A549 (cell line): ENCODE measurements around the gene GPR32. TPM values are rescaled to one million over a fixed set of nuclear protein-coding genes. Genes with fewer than 3 reads are reported as not detected.

Experiments used
- ATAC-seq, 2 experiments: fragments of 200-7000 bp in 1 of 2; fragments of >200 bp in 1 of 2; cut with Nextera tagmentation in 1 of 2; cut with Tn5 transposase in 1 of 2; 3 replicates each; pipeline versions ENCODE4 v1.8.0 to v1.9.1; 2018 to 2020; ENCODE audit warnings: mild to moderate bottlenecking in 1 of 2, moderate library complexity in 1 of 2
- CTCF ChIA-PET: fragments of 300-600 bp; sonication (Branson Sonifier 250); formaldehyde crosslinking; extraction: SDS; loops from one replicate; lab custom pipeline; 2021; ENCODE audit warnings: antibody characterized with exemption, inconsistent platforms; lab: Yijun Ruan, JAX
- POLR2A ChIA-PET: fragments of 350-600 bp; formaldehyde crosslinking; extraction: SDS; loops from one replicate; lab custom pipeline; 2021; ENCODE audit warnings: antibody characterized with exemption, inconsistent platforms; lab: Yijun Ruan, JAX
- DNase-seq, 2 experiments: peaks; one replicate each; pipeline versions ENCODE4 v3.0.0 to v3.0.0-alpha.2; 2011 to 2016; ENCODE audit warnings: low read depth in 1 of 2, low spot score in 1 of 2
- FAIRE-seq: peaks from 2 replicates; lab custom pipeline; 2011; peaks lifted over from hg19 to GRCh38; lab: Jason Lieb, UNC
- H3K27ac ChIP-seq, 2 experiments: fragments of >200 bp; sonication (Bioruptor Twin); formaldehyde crosslinking; 3 replicates each; pipeline ENCODE4 v1.5.1; 2016 to 2017
- H3K4me1 ChIP-seq: fragments of >200 bp; sonication (Bioruptor Twin); formaldehyde crosslinking; 3 replicates; pipeline ENCODE4 v1.6.1; 2016
- H3K4me2 ChIP-seq: fragments of >200 bp; sonication (Bioruptor Twin); formaldehyde crosslinking; 3 replicates; pipeline ENCODE4 v1.6.1; 2016
- H3K4me3 ChIP-seq: fragments of >200 bp; sonication (Bioruptor Twin); formaldehyde crosslinking; 3 replicates; pipeline ENCODE4 v1.5.1; 2016
- H3K9me3 ChIP-seq: fragments of >200 bp; sonication (Bioruptor Twin); formaldehyde crosslinking; 3 replicates; pipeline ENCODE4 v1.6.1; 2016
- BHLHE40 ChIP-seq: IDR thresholded peaks from 2 replicates; pipeline ENCODE4 v1.6.1; 2012; ENCODE audit warnings: low read depth, low read length, inconsistent platforms
- CBX8 ChIP-seq: fragments of 200-600 bp; sonication (generic); IDR thresholded peaks from 2 replicates; pipeline ENCODE4 v1.6.1; 2016
- CEBPB ChIP-seq, 2 experiments: fragments of >200 bp in 1 of 2; sonication (Bioruptor Twin) in 1 of 2; formaldehyde crosslinking in 1 of 2; IDR thresholded peaks; 2 replicates each; pipeline ENCODE4 v1.6.1; 2012 to 2016
- CHD2 ChIP-seq: fragments of 150-350 bp; IDR thresholded peaks from 2 replicates; pipeline ENCODE4 v1.6.1; 2014; ENCODE audit warnings: low read length; ENCODE audit not compliant: partially characterized antibody
- EP300 ChIP-seq, 2 experiments: fragments of >200 bp; sonication (Bioruptor Twin); formaldehyde crosslinking; IDR thresholded peaks; 2 replicates in 1 of 2; 3 replicates in 1 of 2; pipeline ENCODE4 v1.6.1; 2016 to 2017
- ESRRA ChIP-seq: fragments of 150-350 bp; IDR thresholded peaks from 2 replicates; pipeline ENCODE4 v1.6.1; 2014; ENCODE audit warnings: mild to moderate bottlenecking, low read length, borderline replicate concordance
- HEYL ChIP-seq: fragments of 250-450 bp; sonication (Bioruptor Pico); IDR thresholded peaks from 2 replicates; pipeline ENCODE4 v1.8.0; 2021; ENCODE audit warnings: mild to moderate bottlenecking, moderate library complexity
- HOXB5 ChIP-seq: fragments of 250-450 bp; sonication (Bioruptor Pico); IDR thresholded peaks from 2 replicates; pipeline ENCODE4 v1.5.0; 2020; ENCODE audit warnings: mild to moderate bottlenecking, moderate library complexity
- JUNB ChIP-seq: fragments of >200 bp; sonication (Bioruptor Twin); formaldehyde crosslinking; IDR thresholded peaks from 2 replicates; pipeline ENCODE4 v1.6.1; 2016
- KDM1A ChIP-seq: fragments of 200-600 bp; sonication (generic); IDR thresholded peaks from 2 replicates; pipeline ENCODE4 v1.6.1; 2016; ENCODE audit warnings: low read depth, mild to moderate bottlenecking
- MAX ChIP-seq: IDR thresholded peaks from 2 replicates; pipeline ENCODE4 v1.6.1; 2012
- NFE2L2 ChIP-seq: fragments of 150-350 bp; conservative IDR thresholded peaks from 2 replicates; pipeline ENCODE4 v1.6.1; 2014; ENCODE audit warnings: low read length
- NPAS2 ChIP-seq: fragments of 250-450 bp; sonication (Bioruptor Pico); IDR thresholded peaks from 2 replicates; pipeline ENCODE4 v1.8.0; 2022; ENCODE audit warnings: mild to moderate bottlenecking, moderate library complexity, borderline replicate concordance
- NR3C1 ChIP-seq: fragments of >200 bp; sonication (Bioruptor Twin); formaldehyde crosslinking; IDR thresholded peaks from 3 replicates; pipeline ENCODE4 v1.6.1; 2017
- POLR2AphosphoS2 ChIP-seq: conservative IDR thresholded peaks from 2 replicates; pipeline ENCODE4 v1.6.1; 2012; ENCODE audit warnings: low read length, improper control_type of control experiment, inconsistent platforms
- RCOR1 ChIP-seq: fragments of 150-350 bp; IDR thresholded peaks from 2 replicates; pipeline ENCODE4 v1.6.1; 2014; ENCODE audit warnings: antibody characterized with exemption, low read length, low read depth
- RFX5 ChIP-seq: fragments of 450-650 bp; IDR thresholded peaks from 2 replicates; pipeline ENCODE4 v1.7.1; 2014; ENCODE audit warnings: antibody characterized with exemption, mild to moderate bottlenecking, moderate library complexity
- SMC3 ChIP-seq: fragments of >200 bp; sonication (Bioruptor Twin); formaldehyde crosslinking; IDR thresholded peaks from 3 replicates; pipeline ENCODE4 v1.6.1; 2018; ENCODE audit warnings: inconsistent platforms
- SREBF2 ChIP-seq: fragments of 450-650 bp; IDR thresholded peaks from 2 replicates; pipeline ENCODE4 v1.6.1; 2014; ENCODE audit warnings: mild to moderate bottlenecking, moderate library complexity
- TFCP2L1 ChIP-seq: fragments of 250-450 bp; sonication (Bioruptor Pico); IDR thresholded peaks from 2 replicates; pipeline ENCODE4 v1.5.0; 2021; ENCODE audit warnings: mild to moderate bottlenecking
- TP53 ChIP-seq: fragments of 250-450 bp; sonication (Bioruptor Pico); IDR thresholded peaks from 2 replicates; pipeline ENCODE4 v1.5.0; 2021; ENCODE audit warnings: mild to moderate bottlenecking, moderate library complexity
- ZC3H11A ChIP-seq: fragments of 450-650 bp; IDR thresholded peaks from 2 replicates; pipeline ENCODE4 v1.6.1; 2014; ENCODE audit warnings: antibody characterized with exemption, mild to moderate bottlenecking
- ZFP36 ChIP-seq: fragments of 450-650 bp; IDR thresholded peaks from 2 replicates; pipeline ENCODE4 v1.6.1; 2014; ENCODE audit warnings: borderline replicate concordance; ENCODE audit not compliant: partially characterized antibody
- ZNF302 ChIP-seq: fragments of 250-450 bp; sonication (Bioruptor Pico); IDR thresholded peaks from 2 replicates; pipeline ENCODE4 v1.9.0; 2021; ENCODE audit warnings: inconsistent platforms, mild to moderate bottlenecking, moderate library complexity
- WGBS: methylation state at CpG from one replicate; pipeline ENCODE4 v1.1.6; 2017; ENCODE audit errors: missing lambda C conversion rate; 5-methylcytosine and 5-hydroxymethylcytosine counted together
- polyA plus RNA-seq, 4 experiments: library from polyadenylated mRNA; depleted of rRNA in 3 of 4; stranded (reverse); fragments of >200 nt; fragmentation: RNase III in 1 of 4; extraction: RNeasy Plus Mini Kit Qiagen cat#74134 plus additional on column Dnase treatment in 1 of 4; gene quantifications; 2 replicates in 3 of 4; 3 replicates in 1 of 4; pipeline ENCODE4 v1.2.3, GENCODE V29; 2011 to 2017
- TF ChIP-seq, protein P1 (sequence below): fragments of 250-450 bp; sonication (Bioruptor Pico); IDR thresholded peaks from 2 replicates; pipeline ENCODE4 v1.5.0; 2020; ENCODE audit warnings: low read depth, mild to moderate bottlenecking, moderate library complexity
- TF ChIP-seq, protein P2 (sequence below): fragments of >200 bp; sonication (Bioruptor Twin); formaldehyde crosslinking; IDR thresholded peaks from 3 replicates; pipeline ENCODE4 v1.5.1; 2016
- TF ChIP-seq, protein P3 (sequence below): fragments of 200-600 bp; sonication (generic); IDR thresholded peaks from 2 replicates; pipeline ENCODE4 v1.6.1; 2016; ENCODE audit warnings: antibody characterized with exemption, mild to moderate bottlenecking, moderate library complexity

The GPR32 gene
- polyA plus RNA-seq, 2 of the 4 experiments (the other 2 are of a cell fraction): not detected

GRCh38 chr19:50741179-50741933 is 28.9 kb upstream of the GPR32 start:
- DNase-seq: no peak
- ATAC-seq: peak in 1 of 2 experiments; percentile 30; a peak in 1 of 6 replicates
- no peak for FAIRE-seq
- H3K27ac ChIP-seq: no peak overlapping the region
- POLR2A ChIA-PET: no interaction called here
- H3K4me1 ChIP-seq: no peaks in the 10 kb centered on the region
- no peak overlapping the region for H3K4me2 ChIP-seq
- TF ChIP-seq ZNF302 (CRISPR knock-in tag) (no peak), CEBPB (IDR thresholded peaks at IDR 0.05) (no peak), TP53 (CRISPR knock-in tag) (no peak), RFX5 (no peak), HEYL (CRISPR knock-in tag) (no peak), ZFP36 (no peak), KDM1A (no peak), EP300 (IDR thresholded peaks at IDR 0.05) (no peak), SREBF2 (no peak), RCOR1 (no peak), CHD2 (no peak), SMC3 (no peak), BHLHE40 (no peak), ZC3H11A (no peak), TFCP2L1 (CRISPR knock-in tag) (no peak), CBX8 (no peak), MAX (no peak), POLR2AphosphoS2 (no peak), NPAS2 (CRISPR knock-in tag) (no peak)
- TF ChIP-seq, protein P1, sequence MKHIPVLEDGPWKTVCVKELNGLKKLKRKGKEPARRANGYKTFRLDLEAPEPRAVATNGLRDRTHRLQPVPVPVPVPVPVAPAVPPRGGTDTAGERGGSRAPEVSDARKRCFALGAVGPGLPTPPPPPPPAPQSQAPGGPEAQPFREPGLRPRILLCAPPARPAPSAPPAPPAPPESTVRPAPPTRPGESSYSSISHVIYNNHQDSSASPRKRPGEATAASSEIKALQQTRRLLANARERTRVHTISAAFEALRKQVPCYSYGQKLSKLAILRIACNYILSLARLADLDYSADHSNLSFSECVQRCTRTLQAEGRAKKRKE (CRISPR knock-in tag): no peak
- CTCF ChIA-PET: interaction anchor here (0.7 to 4.2 kb wide), 7 partner anchors 17 to 72 kb away, joined by 3 to 24 read pairs (median 4); partner anchors contain the start of gene CLEC11A
- no peaks in the 10 kb centered on the region for H3K9me3 ChIP-seq
- no peak overlapping the region for H3K4me3 ChIP-seq
- 50% methylated on average over 18 of the region's 18 CpGs for WGBS

- ChIA-PET POLR2A (no interaction called here), CTCF (interaction anchor here (1.1 to 4.2 kb wide), 3 partner anchors 9 to 20 kb away, joined by 4 to 24 read pairs (median 7); partner anchors contain the start of gene CLEC11A)
- FAIRE-seq: no peak
- Histone ChIP-seq H3K27ac (no peak overlapping the region), H3K4me2 (no peak overlapping the region), H3K9me3 (no peaks in the 10 kb centered on the region), H3K4me1 (peaks cover 6% of the 10 kb centered on the region; the same call in 1 of the 3 replicates), H3K4me3 (no peak overlapping the region)
- no peak for ATAC-seq
- TF ChIP-seq NFE2L2 (no peak), JUNB (no peak), HOXB5 (no peak), ESRRA (no peak), MAX (no peak), RFX5 (no peak), NR3C1 (no peak)
- TF ChIP-seq, protein P2, sequence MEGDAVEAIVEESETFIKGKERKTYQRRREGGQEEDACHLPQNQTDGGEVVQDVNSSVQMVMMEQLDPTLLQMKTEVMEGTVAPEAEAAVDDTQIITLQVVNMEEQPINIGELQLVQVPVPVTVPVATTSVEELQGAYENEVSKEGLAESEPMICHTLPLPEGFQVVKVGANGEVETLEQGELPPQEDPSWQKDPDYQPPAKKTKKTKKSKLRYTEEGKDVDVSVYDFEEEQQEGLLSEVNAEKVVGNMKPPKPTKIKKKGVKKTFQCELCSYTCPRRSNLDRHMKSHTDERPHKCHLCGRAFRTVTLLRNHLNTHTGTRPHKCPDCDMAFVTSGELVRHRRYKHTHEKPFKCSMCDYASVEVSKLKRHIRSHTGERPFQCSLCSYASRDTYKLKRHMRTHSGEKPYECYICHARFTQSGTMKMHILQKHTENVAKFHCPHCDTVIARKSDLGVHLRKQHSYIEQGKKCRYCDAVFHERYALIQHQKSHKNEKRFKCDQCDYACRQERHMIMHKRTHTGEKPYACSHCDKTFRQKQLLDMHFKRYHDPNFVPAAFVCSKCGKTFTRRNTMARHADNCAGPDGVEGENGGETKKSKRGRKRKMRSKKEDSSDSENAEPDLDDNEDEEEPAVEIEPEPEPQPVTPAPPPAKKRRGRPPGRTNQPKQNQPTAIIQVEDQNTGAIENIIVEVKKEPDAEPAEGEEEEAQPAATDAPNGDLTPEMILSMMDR: no peak
- TF ChIP-seq, protein P3, sequence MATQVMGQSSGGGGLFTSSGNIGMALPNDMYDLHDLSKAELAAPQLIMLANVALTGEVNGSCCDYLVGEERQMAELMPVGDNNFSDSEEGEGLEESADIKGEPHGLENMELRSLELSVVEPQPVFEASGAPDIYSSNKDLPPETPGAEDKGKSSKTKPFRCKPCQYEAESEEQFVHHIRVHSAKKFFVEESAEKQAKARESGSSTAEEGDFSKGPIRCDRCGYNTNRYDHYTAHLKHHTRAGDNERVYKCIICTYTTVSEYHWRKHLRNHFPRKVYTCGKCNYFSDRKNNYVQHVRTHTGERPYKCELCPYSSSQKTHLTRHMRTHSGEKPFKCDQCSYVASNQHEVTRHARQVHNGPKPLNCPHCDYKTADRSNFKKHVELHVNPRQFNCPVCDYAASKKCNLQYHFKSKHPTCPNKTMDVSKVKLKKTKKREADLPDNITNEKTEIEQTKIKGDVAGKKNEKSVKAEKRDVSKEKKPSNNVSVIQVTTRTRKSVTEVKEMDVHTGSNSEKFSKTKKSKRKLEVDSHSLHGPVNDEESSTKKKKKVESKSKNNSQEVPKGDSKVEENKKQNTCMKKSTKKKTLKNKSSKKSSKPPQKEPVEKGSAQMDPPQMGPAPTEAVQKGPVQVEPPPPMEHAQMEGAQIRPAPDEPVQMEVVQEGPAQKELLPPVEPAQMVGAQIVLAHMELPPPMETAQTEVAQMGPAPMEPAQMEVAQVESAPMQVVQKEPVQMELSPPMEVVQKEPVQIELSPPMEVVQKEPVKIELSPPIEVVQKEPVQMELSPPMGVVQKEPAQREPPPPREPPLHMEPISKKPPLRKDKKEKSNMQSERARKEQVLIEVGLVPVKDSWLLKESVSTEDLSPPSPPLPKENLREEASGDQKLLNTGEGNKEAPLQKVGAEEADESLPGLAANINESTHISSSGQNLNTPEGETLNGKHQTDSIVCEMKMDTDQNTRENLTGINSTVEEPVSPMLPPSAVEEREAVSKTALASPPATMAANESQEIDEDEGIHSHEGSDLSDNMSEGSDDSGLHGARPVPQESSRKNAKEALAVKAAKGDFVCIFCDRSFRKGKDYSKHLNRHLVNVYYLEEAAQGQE: no peak
- WGBS: 74% methylated on average over 6 of the region's 6 CpGs
- no peak for DNase-seq
Measured at GRCh38 chr19:50743537-50743936, 26.7 kb upstream of the GPR32 start.
